ENCODE results near the gene CGB7.
"Not testable (repeated sequence)": the region's sequence is repeated elsewhere in the genome, so short reads cannot be mapped to it uniquely, and the experiment has no call there.

GRCh38 chr19:49038557-49039276 lies 18.8 kb downstream of the CGB7 start:
- not testable (repeated sequence) for TF ChIP-seq CTCF, POLR2A (IDR thresholded peaks at IDR 0.05)
